ENCODE measurements around the gene C7orf25.

DNA sequence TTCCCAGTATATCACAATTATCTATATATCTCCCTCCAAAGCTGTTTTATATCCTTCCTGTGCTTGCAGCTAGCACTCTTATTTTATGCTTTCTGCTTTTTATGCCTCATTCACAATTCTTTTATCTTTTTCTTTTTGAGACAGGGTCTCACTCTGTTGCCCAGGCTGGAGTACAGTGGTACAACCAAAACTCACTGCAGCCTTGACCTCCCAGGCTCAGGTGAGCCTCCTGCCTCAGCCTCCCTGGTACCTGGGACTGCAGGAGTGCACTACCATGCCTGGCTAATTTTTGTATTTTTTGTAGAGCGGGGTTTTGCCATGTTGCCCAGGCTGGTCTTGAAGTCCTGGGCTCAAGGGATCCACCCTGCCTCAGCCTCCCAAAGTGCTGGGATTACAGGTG lies 5.7 kb downstream of the C7orf25 start:
- TF ChIP-seq, protein P1, sequence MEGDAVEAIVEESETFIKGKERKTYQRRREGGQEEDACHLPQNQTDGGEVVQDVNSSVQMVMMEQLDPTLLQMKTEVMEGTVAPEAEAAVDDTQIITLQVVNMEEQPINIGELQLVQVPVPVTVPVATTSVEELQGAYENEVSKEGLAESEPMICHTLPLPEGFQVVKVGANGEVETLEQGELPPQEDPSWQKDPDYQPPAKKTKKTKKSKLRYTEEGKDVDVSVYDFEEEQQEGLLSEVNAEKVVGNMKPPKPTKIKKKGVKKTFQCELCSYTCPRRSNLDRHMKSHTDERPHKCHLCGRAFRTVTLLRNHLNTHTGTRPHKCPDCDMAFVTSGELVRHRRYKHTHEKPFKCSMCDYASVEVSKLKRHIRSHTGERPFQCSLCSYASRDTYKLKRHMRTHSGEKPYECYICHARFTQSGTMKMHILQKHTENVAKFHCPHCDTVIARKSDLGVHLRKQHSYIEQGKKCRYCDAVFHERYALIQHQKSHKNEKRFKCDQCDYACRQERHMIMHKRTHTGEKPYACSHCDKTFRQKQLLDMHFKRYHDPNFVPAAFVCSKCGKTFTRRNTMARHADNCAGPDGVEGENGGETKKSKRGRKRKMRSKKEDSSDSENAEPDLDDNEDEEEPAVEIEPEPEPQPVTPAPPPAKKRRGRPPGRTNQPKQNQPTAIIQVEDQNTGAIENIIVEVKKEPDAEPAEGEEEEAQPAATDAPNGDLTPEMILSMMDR (IDR thresholded peaks at IDR 0.05): no peak
- no peak for TF ChIP-seq EP300 (IDR thresholded peaks at IDR 0.05)
- no peak for TF ChIP-seq POLR2A (IDR thresholded peaks at IDR 0.05)
- no peak for TF ChIP-seq POLR2AphosphoS5 (IDR thresholded peaks at IDR 0.05)
